Measurements from ENCODE around the gene ZNF646. TPM values are rescaled to one million over a fixed set of nuclear protein-coding genes. Genes with fewer than 3 reads are reported as not detected.

ZNF646 gene
- total and polyA plus RNA-seq, 2 of the 13 experiments (the other 11 are each of a cell fraction or from before 2014, with no cell fraction given): 3.4 to 10.9 TPM

GRCh38 chr16:31130336-31130891 lies 56.2 kb downstream of the ZNF646 start:
- Histone ChIP-seq H2AFZ (ENCODE audit: low read length) (no peak overlapping the region), H3K4me1 (ENCODE audit: insufficient read depth, low read length) (peaks cover 19% of the 10 kb centered on the region), H3K9ac (ENCODE audit: insufficient read depth, low read depth, low read length) (no peak overlapping the region), H3K4me3 (replicated peaks in 1 of 3; ENCODE audit: insufficient read depth in 1 of 3, low read depth in 2 of 3, low read length in 3 of 3) (no peak overlapping the region), H3K79me2 (ENCODE audit: insufficient read depth, low read length) (no peaks in the 10 kb centered on the region), H4K20me1 (ENCODE audit: insufficient read depth, low read length) (no peaks in the 10 kb centered on the region), H3K36me3 (replicated peaks in 1 of 2; ENCODE audit: control insufficient read depth in 1 of 2, insufficient read depth in 2 of 2, low read length in 2 of 2) (peaks cover 17 to 18% of the 10 kb centered on the region in 2 experiments; a peak in 4 of 5 replicates), H3K27me3 (ENCODE audit: control insufficient read depth in 1 of 2, insufficient read depth in 2 of 2, low read length in 2 of 2) (no peaks in the 10 kb centered on the region; a peak in 1 of 5 replicates), H3K4me2 (ENCODE audit: low read depth, low read length) (no peak overlapping the region), H3K9me3 (ENCODE audit: low read length) (no peaks in the 10 kb centered on the region), H3K27ac (ENCODE audit: extremely low read length, insufficient read depth, low read length) (no peak overlapping the region)
- FAIRE-seq (no peak), DNase-seq (ENCODE audit: low spot score) (no peak), ATAC-seq (no peak)
- WGBS (ENCODE audit: low lambda C conversion rate): 93% methylated on average over 4 of the region's 10 CpGs
- BruUV-seq (replicated peaks): no TSS peak
- ChIA-PET POLR2A (interaction anchor here (1.1 to 4.2 kb wide), 3 partner anchors 9 to 13 kb away, joined by 3 to 17 read pairs (median 5); partner anchors contain the start of gene KAT8), CTCF (ENCODE audit: low intra/inter-chr PET ratio, low total read pairs) (no interaction called here)
- intact Hi-C loops (cut with micrococcal nuclease; ENCODE audit: unreplicated experiment): no loop called here
- in situ Hi-C loops (cut with HindIII; ENCODE audit: extremely low pct_ligation_motif_present, low pct_unique_long_range_greater_than_20kb): no loop called here
- TF ChIP-seq ATF7 (IDR thresholded peaks at IDR 0.05): peak; percentile 81
- TF ChIP-seq ATF7 (CRISPR knock-in tag; IDR thresholded peaks at IDR 0.05): no peak
- TF ChIP-seq CREB1 (IDR thresholded peaks at IDR 0.05): peak; percentile 72
- no peak for TF ChIP-seq CREB1 (CRISPR knock-in tag; IDR thresholded peaks at IDR 0.05)
- no peak for TF ChIP-seq ZNF775 (CRISPR knock-in tag; IDR thresholded peaks at IDR 0.05; ENCODE audit: borderline replicate concordance)

GRCh38 chr16:31130899-31131298 lies 56.7 kb downstream of the ZNF646 start:
- no TSS peak for BruUV-seq (replicated peaks)
- in situ Hi-C loops (cut with HindIII; ENCODE audit: extremely low pct_ligation_motif_present, low pct_unique_long_range_greater_than_20kb) (no loop called here), intact Hi-C loops (cut with micrococcal nuclease; ENCODE audit: unreplicated experiment) (no loop called here)
- DNase-seq (ENCODE audit: low spot score) (no peak), ATAC-seq (no peak), FAIRE-seq (no peak)
- H3K9me3 ChIP-seq (ENCODE audit: low read length): no peaks in the 10 kb centered on the region
- H2AFZ ChIP-seq (ENCODE audit: low read length): no peak overlapping the region
- 98% methylated on average over 4 of the region's 6 CpGs for WGBS (ENCODE audit: low lambda C conversion rate)
- peaks cover 23% of the 10 kb centered on the region for H3K4me1 ChIP-seq (ENCODE audit: insufficient read depth, low read length)
- H3K4me3 ChIP-seq (replicated peaks in 1 of 3; ENCODE audit: insufficient read depth in 1 of 3, low read depth in 2 of 3, low read length in 3 of 3): no peak overlapping the region
- H4K20me1 ChIP-seq (ENCODE audit: insufficient read depth, low read length): no peaks in the 10 kb centered on the region
- H3K4me2 ChIP-seq (ENCODE audit: low read depth, low read length): no peak overlapping the region
- no peak overlapping the region for H3K9ac ChIP-seq (ENCODE audit: insufficient read depth, low read depth, low read length)
- no peaks in the 10 kb centered on the region for H3K79me2 ChIP-seq (ENCODE audit: insufficient read depth, low read length)
- peaks cover 17 to 18% of the 10 kb centered on the region in 2 experiments; a peak in 4 of 5 replicates for H3K36me3 ChIP-seq (replicated peaks in 1 of 2; ENCODE audit: control insufficient read depth in 1 of 2, insufficient read depth in 2 of 2, low read length in 2 of 2)
- ChIA-PET CTCF (ENCODE audit: low intra/inter-chr PET ratio, low total read pairs) (no interaction called here), POLR2A (interaction anchor here (4.2 kb wide), 1 partner anchor 13 kb away, joined by 17 read pairs; the partner anchor contains the start of gene KAT8)
- H3K27ac ChIP-seq (ENCODE audit: extremely low read length, insufficient read depth, low read length): no peak overlapping the region
- peaks cover 2% of the 10 kb centered on the region in 2 experiments; a peak in 2 of 5 replicates for H3K27me3 ChIP-seq (ENCODE audit: control insufficient read depth in 1 of 2, insufficient read depth in 2 of 2, low read length in 2 of 2)
- TF ChIP-seq ZNF557 (CRISPR knock-in tag; IDR thresholded peaks at IDR 0.05) (no peak), SP140L (CRISPR knock-in tag; IDR thresholded peaks at IDR 0.05; ENCODE audit: borderline replicate concordance) (no peak), MYC (CRISPR knock-in tag; IDR thresholded peaks at IDR 0.05; ENCODE audit: borderline replicate concordance) (no peak), CHCHD3 (CRISPR knock-in tag; IDR thresholded peaks at IDR 0.05) (no peak), CBX1 (IDR thresholded peaks at IDR 0.05; ENCODE audit: low read depth) (no peak), ZNF781 (CRISPR knock-in tag; IDR thresholded peaks at IDR 0.05; ENCODE audit: borderline replicate concordance, not compliant biosample characterization) (no peak), KMT2B (CRISPR knock-in tag; IDR thresholded peaks at IDR 0.05) (no peak), SYNCRIP (IDR thresholded peaks at IDR 0.05; ENCODE audit: insufficient read depth, low read depth, low read length) (no peak), TFDP1 (CRISPR knock-in tag; IDR thresholded peaks at IDR 0.05; ENCODE audit: borderline replicate concordance) (no peak)
- TF ChIP-seq, protein P1, sequence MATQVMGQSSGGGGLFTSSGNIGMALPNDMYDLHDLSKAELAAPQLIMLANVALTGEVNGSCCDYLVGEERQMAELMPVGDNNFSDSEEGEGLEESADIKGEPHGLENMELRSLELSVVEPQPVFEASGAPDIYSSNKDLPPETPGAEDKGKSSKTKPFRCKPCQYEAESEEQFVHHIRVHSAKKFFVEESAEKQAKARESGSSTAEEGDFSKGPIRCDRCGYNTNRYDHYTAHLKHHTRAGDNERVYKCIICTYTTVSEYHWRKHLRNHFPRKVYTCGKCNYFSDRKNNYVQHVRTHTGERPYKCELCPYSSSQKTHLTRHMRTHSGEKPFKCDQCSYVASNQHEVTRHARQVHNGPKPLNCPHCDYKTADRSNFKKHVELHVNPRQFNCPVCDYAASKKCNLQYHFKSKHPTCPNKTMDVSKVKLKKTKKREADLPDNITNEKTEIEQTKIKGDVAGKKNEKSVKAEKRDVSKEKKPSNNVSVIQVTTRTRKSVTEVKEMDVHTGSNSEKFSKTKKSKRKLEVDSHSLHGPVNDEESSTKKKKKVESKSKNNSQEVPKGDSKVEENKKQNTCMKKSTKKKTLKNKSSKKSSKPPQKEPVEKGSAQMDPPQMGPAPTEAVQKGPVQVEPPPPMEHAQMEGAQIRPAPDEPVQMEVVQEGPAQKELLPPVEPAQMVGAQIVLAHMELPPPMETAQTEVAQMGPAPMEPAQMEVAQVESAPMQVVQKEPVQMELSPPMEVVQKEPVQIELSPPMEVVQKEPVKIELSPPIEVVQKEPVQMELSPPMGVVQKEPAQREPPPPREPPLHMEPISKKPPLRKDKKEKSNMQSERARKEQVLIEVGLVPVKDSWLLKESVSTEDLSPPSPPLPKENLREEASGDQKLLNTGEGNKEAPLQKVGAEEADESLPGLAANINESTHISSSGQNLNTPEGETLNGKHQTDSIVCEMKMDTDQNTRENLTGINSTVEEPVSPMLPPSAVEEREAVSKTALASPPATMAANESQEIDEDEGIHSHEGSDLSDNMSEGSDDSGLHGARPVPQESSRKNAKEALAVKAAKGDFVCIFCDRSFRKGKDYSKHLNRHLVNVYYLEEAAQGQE (IDR thresholded peaks at IDR 0.05; ENCODE audit: borderline replicate concordance in 1 of 2, low read depth in 1 of 2, low read length in 2 of 2): no peak
